GM19395 (cell line): ENCODE results near the gene FOXL2NB.

Experiments used
- ATAC-seq: cut with Tn5 transposase; IDR thresholded peaks from one replicate; pipeline ENCODE4 v1.9.1; 2021; ENCODE audit warnings: mild to moderate bottlenecking, moderate library complexity; ENCODE audit not compliant: unreplicated experiment

The FOXL2NB gene

GRCh38 chr3:138944929-138945708 lies 1.9 kb upstream of the FOXL2NB start:
- ATAC-seq: no peak

- no peak for ATAC-seq
Measured at GRCh38 chr3:138945709-138946662, 1.0 kb upstream of the FOXL2NB start.

GRCh38 chr3:138947495-138948121 lies 591 bp downstream of the FOXL2NB start:
- no peak for ATAC-seq

GRCh38 chr3:138948371-138949001 lies 1.5 kb downstream of the FOXL2NB start:
- ATAC-seq: no peak

GRCh38 chr3:138949002-138949418 lies 2.0 kb downstream of the FOXL2NB start:
- ATAC-seq: no peak

- ATAC-seq: no peak
Measured at GRCh38 chr3:138949445-138950005, 2.5 kb downstream of the FOXL2NB start.

GRCh38 chr3:138950006-138950644 lies 3.1 kb downstream of the FOXL2NB start:
- ATAC-seq: no peak

- no peak for ATAC-seq
Measured at GRCh38 chr3:138950701-138951100, 3.7 kb downstream of the FOXL2NB start.

GRCh38 chr3:138960417-138960852 lies 13.4 kb downstream of the FOXL2NB start:
- ATAC-seq: no peak

GRCh38 chr3:138962854-138963560 lies 16.0 kb downstream of the FOXL2NB start:
- no peak for ATAC-seq

- ATAC-seq: no peak
Measured at GRCh38 chr3:138964264-138964663, 17.2 kb downstream of the FOXL2NB start.

- no peak for ATAC-seq
Measured at GRCh38 chr3:138964923-138965322, 17.9 kb downstream of the FOXL2NB start.

GRCh38 chr3:138971766-138972320 lies 24.8 kb downstream of the FOXL2NB start:
- ATAC-seq: no peak

GRCh38 chr3:138972941-138973340 lies 25.9 kb downstream of the FOXL2NB start:
- ATAC-seq: no peak

- no peak for ATAC-seq
Measured at GRCh38 chr3:138974462-138974861, 27.4 kb downstream of the FOXL2NB start.

- no peak for ATAC-seq
Measured at GRCh38 chr3:138975351-138975750, 28.3 kb downstream of the FOXL2NB start.

GRCh38 chr3:138976047-138976446 lies 29.0 kb downstream of the FOXL2NB start:
- no peak for ATAC-seq

GRCh38 chr3:138984816-138985215 lies 37.8 kb downstream of the FOXL2NB start:
- ATAC-seq: no peak

GRCh38 chr3:138985932-138986331 lies 38.9 kb downstream of the FOXL2NB start:
- no peak for ATAC-seq
